Measurements from ENCODE around the gene FMNL2. TPM values are rescaled to one million over a fixed set of nuclear protein-coding genes. Genes with fewer than 3 reads are reported as not detected.

The FMNL2 gene
- polyA plus RNA-seq, 1 donor from 2014 or later = 86.5 TPM

DNA sequence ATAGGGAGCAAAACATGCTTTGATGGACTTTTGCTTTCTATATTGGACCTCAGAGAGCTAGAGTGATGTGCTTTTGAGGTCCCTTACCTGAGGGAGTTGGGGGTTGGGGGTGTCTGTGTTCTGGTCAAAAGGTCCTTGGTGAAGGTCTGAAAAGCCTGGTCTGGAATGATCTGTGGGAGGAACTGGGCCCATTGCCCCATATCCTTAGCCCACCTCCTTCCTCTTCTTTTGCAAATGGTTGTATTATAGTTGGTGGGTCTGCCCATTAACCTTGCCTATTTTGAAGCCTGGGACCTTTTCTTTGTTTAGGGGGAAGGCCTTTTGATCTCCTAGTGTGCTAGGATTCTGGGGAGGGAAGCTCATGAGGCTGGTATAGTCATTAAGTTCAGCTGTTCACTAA is 88.7 kb downstream of the FMNL2 start:
- no peaks in the 10 kb centered on the region for H3K27me3 ChIP-seq (ENCODE audit: insufficient read depth, low read depth, low read length)
- TF ChIP-seq RAD21 (conservative IDR thresholded peaks at IDR 0.05) (no peak), POLR2AphosphoS5 (IDR thresholded peaks at IDR 0.05) (no peak), TAF1 (IDR thresholded peaks at IDR 0.05; ENCODE audit: low read depth) (no peak), EP300 (conservative IDR thresholded peaks at IDR 0.05; ENCODE audit: poor library complexity, severe bottlenecking) (no peak), SMC3 (conservative IDR thresholded peaks at IDR 0.05; ENCODE audit: poor library complexity) (no peak), MXI1 (conservative IDR thresholded peaks at IDR 0.05; ENCODE audit: poor library complexity, severe bottlenecking) (no peak), EZH2 (IDR thresholded peaks at IDR 0.05; ENCODE audit: borderline replicate concordance, insufficient read depth, low read length, poor library complexity, severe bottlenecking) (no peak)
- TF ChIP-seq, protein P1, sequence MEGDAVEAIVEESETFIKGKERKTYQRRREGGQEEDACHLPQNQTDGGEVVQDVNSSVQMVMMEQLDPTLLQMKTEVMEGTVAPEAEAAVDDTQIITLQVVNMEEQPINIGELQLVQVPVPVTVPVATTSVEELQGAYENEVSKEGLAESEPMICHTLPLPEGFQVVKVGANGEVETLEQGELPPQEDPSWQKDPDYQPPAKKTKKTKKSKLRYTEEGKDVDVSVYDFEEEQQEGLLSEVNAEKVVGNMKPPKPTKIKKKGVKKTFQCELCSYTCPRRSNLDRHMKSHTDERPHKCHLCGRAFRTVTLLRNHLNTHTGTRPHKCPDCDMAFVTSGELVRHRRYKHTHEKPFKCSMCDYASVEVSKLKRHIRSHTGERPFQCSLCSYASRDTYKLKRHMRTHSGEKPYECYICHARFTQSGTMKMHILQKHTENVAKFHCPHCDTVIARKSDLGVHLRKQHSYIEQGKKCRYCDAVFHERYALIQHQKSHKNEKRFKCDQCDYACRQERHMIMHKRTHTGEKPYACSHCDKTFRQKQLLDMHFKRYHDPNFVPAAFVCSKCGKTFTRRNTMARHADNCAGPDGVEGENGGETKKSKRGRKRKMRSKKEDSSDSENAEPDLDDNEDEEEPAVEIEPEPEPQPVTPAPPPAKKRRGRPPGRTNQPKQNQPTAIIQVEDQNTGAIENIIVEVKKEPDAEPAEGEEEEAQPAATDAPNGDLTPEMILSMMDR (IDR thresholded peaks at IDR 0.05; ENCODE audit: poor library complexity, severe bottlenecking) = no peak
- TF ChIP-seq, protein P2, sequence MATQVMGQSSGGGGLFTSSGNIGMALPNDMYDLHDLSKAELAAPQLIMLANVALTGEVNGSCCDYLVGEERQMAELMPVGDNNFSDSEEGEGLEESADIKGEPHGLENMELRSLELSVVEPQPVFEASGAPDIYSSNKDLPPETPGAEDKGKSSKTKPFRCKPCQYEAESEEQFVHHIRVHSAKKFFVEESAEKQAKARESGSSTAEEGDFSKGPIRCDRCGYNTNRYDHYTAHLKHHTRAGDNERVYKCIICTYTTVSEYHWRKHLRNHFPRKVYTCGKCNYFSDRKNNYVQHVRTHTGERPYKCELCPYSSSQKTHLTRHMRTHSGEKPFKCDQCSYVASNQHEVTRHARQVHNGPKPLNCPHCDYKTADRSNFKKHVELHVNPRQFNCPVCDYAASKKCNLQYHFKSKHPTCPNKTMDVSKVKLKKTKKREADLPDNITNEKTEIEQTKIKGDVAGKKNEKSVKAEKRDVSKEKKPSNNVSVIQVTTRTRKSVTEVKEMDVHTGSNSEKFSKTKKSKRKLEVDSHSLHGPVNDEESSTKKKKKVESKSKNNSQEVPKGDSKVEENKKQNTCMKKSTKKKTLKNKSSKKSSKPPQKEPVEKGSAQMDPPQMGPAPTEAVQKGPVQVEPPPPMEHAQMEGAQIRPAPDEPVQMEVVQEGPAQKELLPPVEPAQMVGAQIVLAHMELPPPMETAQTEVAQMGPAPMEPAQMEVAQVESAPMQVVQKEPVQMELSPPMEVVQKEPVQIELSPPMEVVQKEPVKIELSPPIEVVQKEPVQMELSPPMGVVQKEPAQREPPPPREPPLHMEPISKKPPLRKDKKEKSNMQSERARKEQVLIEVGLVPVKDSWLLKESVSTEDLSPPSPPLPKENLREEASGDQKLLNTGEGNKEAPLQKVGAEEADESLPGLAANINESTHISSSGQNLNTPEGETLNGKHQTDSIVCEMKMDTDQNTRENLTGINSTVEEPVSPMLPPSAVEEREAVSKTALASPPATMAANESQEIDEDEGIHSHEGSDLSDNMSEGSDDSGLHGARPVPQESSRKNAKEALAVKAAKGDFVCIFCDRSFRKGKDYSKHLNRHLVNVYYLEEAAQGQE (IDR thresholded peaks at IDR 0.05; ENCODE audit: borderline replicate concordance) = no peak
- H3K4me3 ChIP-seq (ENCODE audit: low read length) = no peak overlapping the region
- H4K20me1 ChIP-seq (ENCODE audit: insufficient read depth) = no peaks in the 10 kb centered on the region
- H3K4me2 ChIP-seq (ENCODE audit: low read length) = no peak overlapping the region
- peaks cover 19% of the 10 kb centered on the region for H3K79me2 ChIP-seq (replicated peaks; ENCODE audit: insufficient read depth, low read length)
- no peaks in the 10 kb centered on the region for H3K9me2 ChIP-seq (ENCODE audit: insufficient read depth, low read length)
- no peak overlapping the region for H3K27ac ChIP-seq (ENCODE audit: low read length)
- no peaks in the 10 kb centered on the region for H3K36me3 ChIP-seq (ENCODE audit: insufficient read depth, low read length)
- no peak overlapping the region for H3K9ac ChIP-seq (ENCODE audit: low read length)
- H3K9me3 ChIP-seq (ENCODE audit: low read length) = no peaks in the 10 kb centered on the region
- H2AFZ ChIP-seq (ENCODE audit: low read depth, low read length) = no peak overlapping the region
- H3F3A ChIP-seq (ENCODE audit: insufficient read depth, low read length, poor library complexity, severe bottlenecking) = no peaks in the 10 kb centered on the region

DNA sequence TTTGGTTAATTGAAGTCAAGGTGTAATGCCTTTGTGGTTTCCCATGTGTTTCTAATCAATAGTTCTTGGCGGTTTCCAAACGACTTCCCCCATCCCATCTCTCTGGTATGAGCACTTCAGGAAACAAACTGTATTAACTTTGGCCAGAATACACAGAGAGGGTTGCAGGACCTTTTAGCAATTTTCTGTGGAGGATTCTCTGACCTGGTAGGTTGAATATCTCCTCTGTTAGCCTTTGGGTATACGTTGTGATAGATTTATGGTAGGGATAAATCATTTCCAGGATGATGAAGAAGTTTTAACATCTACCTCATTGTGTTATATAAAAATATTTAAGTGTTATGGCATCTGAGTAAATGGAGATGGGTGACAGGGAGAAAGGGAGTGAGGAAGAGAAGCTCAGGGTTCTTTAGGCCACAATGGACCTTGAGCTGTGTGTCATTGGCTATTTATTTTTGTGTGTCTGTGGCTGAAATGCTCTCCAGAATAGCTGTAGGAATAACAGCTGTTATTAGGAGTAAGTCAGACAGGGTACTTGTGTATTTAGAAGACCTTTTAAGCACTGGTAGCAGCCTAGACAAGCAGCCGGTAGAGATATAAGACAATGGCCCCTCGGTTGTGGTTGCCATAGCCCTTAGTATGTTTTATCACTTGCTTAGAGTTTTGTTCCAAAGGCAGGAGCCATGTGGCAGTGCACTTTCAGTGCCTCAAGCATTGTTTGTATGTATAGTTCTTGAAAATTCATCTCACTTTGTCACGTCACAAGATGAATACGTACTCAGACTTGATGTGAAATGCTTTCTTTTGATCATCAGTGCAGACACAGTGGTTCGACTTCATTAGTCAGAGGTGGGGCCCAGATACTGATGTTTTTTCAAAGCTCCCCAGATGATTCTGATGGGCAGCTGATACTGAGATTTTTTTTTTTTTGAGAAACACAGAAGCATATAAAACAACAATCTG is 91.1 kb downstream of the FMNL2 start:
- Histone ChIP-seq H3K36me3 (ENCODE audit: insufficient read depth, low read length) (no peaks in the 10 kb centered on the region), H3K27ac (ENCODE audit: low read length) (no peak overlapping the region), H3K9me3 (ENCODE audit: low read length) (no peaks in the 10 kb centered on the region), H3K4me3 (ENCODE audit: low read length) (no peak overlapping the region), H3K4me2 (ENCODE audit: low read length) (no peak overlapping the region), H3K27me3 (ENCODE audit: insufficient read depth, low read depth, low read length) (no peaks in the 10 kb centered on the region), H4K20me1 (ENCODE audit: insufficient read depth) (no peaks in the 10 kb centered on the region), H3K9me2 (ENCODE audit: insufficient read depth, low read length) (no peaks in the 10 kb centered on the region), H3K9ac (ENCODE audit: low read length) (no peak overlapping the region), H3F3A (ENCODE audit: insufficient read depth, low read length, poor library complexity, severe bottlenecking) (no peaks in the 10 kb centered on the region), H2AFZ (ENCODE audit: low read depth, low read length) (no peak overlapping the region), H3K79me2 (replicated peaks; ENCODE audit: insufficient read depth, low read length) (peaks cover 26% of the 10 kb centered on the region)
- TF ChIP-seq EZH2 (IDR thresholded peaks at IDR 0.05; ENCODE audit: borderline replicate concordance, insufficient read depth, low read length, poor library complexity, severe bottlenecking) (no peak), SMC3 (conservative IDR thresholded peaks at IDR 0.05; ENCODE audit: poor library complexity) (no peak), POLR2AphosphoS5 (IDR thresholded peaks at IDR 0.05) (no peak), MXI1 (conservative IDR thresholded peaks at IDR 0.05; ENCODE audit: poor library complexity, severe bottlenecking) (no peak), RAD21 (conservative IDR thresholded peaks at IDR 0.05) (no peak), EP300 (conservative IDR thresholded peaks at IDR 0.05; ENCODE audit: poor library complexity, severe bottlenecking) (no peak), TAF1 (IDR thresholded peaks at IDR 0.05; ENCODE audit: low read depth) (no peak)
- TF ChIP-seq, protein P1 (IDR thresholded peaks at IDR 0.05; ENCODE audit: poor library complexity, severe bottlenecking) = no peak
- TF ChIP-seq, protein P2 (IDR thresholded peaks at IDR 0.05; ENCODE audit: borderline replicate concordance) = no peak
